Measurements from ENCODE around the gene MME. TPM values are rescaled to one million over a fixed set of nuclear protein-coding genes. Genes with fewer than 3 reads are reported as not detected.
"Not testable (repeated sequence)": the region's sequence is repeated elsewhere in the genome, so short reads cannot be mapped to it uniquely, and the experiment has no call there.

MME gene
- total and polyA plus RNA-seq, 4 donors: 4.1 to 20.7 (median 9.5) TPM

DNA sequence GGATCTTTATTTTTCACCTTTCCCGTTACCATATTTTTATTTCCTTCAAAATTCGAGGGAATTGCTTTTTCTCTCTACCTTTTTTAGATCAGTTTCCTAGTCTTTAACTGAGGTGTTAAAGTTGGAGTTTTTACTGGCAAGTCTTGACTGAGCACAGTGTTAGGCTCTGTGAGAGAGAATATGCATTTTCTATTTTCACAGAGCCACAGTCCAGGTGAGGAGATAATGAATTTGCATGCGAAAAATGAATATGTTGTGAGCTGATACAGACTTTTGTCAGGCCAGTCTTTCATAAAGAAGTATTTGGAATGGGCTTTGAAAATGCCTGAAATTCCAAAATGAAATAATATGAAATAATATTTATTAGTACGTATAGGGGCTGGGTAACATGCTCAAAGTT lies 31.9 kb downstream of the MME start:
- Histone ChIP-seq H3K36me3 (ENCODE audit: control insufficient read depth in 4 of 4, insufficient read depth in 3 of 4, low read depth in 1 of 4, low read length in 3 of 4) (peaks cover 0 to 2% (median 0%) of the 10 kb centered on the region in 4 donors), H3K9me3 (ENCODE audit: control insufficient read depth in 4 of 4, low read length in 3 of 4) (no peaks in the 10 kb centered on the region), H3K9ac (ENCODE audit: low read depth in 1 of 2, low read length in 2 of 2) (no peak overlapping the region), H3K27me3 (ENCODE audit: control insufficient read depth in 4 of 4, insufficient read depth in 4 of 4, low read length in 3 of 4) (no peaks in the 10 kb centered on the region), H3K4me3 (ENCODE audit: low read depth in 1 of 3, low read length in 3 of 3) (no peak overlapping the region), H3K4me1 (ENCODE audit: control insufficient read depth in 4 of 4, insufficient read depth in 4 of 4, low read length in 3 of 4) (no peaks in the 10 kb centered on the region), H3K27ac (ENCODE audit: low read depth in 1 of 2, low read length in 2 of 2) (no peak overlapping the region)
- no peak for DNase-seq (ENCODE audit: low spot score)
- 65% methylated on average over 4 of the region's 4 CpGs for WGBS
- no peak for TF ChIP-seq ATF3 (IDR thresholded peaks at IDR 0.05)
- TF ChIP-seq FOXA2 (IDR thresholded peaks at IDR 0.05): no peak
- TF ChIP-seq GABPA (IDR thresholded peaks at IDR 0.05 in 1 of 2, conservative IDR thresholded peaks at IDR 0.05 in 1 of 2): no peak
- TF ChIP-seq ZBTB33 (IDR thresholded peaks at IDR 0.05): no peak
- no peak for TF ChIP-seq REST (IDR thresholded peaks at IDR 0.05)

DNA sequence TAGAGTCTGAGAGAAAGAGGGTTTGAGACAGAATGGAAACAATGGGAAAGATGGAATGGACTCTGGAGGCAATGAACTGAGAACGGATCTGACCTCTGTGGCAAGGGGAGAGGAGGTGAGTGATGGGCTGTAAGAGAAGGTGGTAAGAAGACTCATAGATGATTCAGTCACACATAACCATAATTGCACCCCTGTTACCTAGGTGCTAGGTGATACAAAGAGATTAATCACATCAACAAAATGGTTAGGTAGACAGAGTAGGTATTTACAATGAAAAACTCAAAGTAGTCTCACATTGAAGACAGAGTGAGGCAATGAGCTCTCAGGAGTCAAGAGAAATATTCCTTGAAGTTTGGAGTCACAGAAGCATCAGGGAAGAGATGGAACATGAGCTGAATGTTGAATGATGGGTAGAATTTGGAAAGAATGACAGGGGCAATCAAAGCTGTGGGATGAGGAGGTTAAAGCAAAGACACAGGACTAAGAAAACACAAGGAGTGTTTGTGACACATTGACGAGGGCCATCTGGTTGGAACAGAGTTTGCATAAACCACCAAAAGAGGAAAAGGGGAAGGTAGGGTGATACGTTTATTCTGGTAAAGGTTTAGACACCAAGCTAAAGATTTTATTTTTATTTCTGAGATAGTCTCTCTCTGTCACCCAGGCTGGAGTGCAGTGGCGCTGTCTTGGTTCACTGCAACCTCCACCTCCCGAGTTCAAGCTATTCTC lies 32.7 kb downstream of the MME start:
- TF ChIP-seq SP1 (IDR thresholded peaks at IDR 0.05): no peak
- no peak for TF ChIP-seq ZBTB33 (IDR thresholded peaks at IDR 0.05)
- no peak for TF ChIP-seq ATF3 (IDR thresholded peaks at IDR 0.05)
- TF ChIP-seq HNF4G (IDR thresholded peaks at IDR 0.05): no peak
- no peak for TF ChIP-seq JUND (IDR thresholded peaks at IDR 0.05)
- TF ChIP-seq TAF1 (conservative IDR thresholded peaks at IDR 0.05): no peak
- TF ChIP-seq RAD21 (IDR thresholded peaks at IDR 0.05): no peak
- no peak for TF ChIP-seq EGR1 (IDR thresholded peaks at IDR 0.05; ENCODE audit: low read depth in 2 of 2)
- TF ChIP-seq FOXA2 (IDR thresholded peaks at IDR 0.05): no peak
- TF ChIP-seq RXRA (IDR thresholded peaks at IDR 0.05): no peak
- no peak for TF ChIP-seq GABPA (IDR thresholded peaks at IDR 0.05 in 1 of 2, conservative IDR thresholded peaks at IDR 0.05 in 1 of 2)
- TF ChIP-seq NR2F2 (IDR thresholded peaks at IDR 0.05): no peak
- no peak for TF ChIP-seq FOXA1 (IDR thresholded peaks at IDR 0.05)
- TF ChIP-seq REST (IDR thresholded peaks at IDR 0.05): no peak
- TF ChIP-seq HNF4A (conservative IDR thresholded peaks at IDR 0.05): no peak
- no peak overlapping the region for H3K27ac ChIP-seq (ENCODE audit: low read depth in 1 of 2, low read length in 2 of 2)
- H3K4me1 ChIP-seq (ENCODE audit: control insufficient read depth in 4 of 4, insufficient read depth in 4 of 4, low read length in 3 of 4): no peaks in the 10 kb centered on the region
- H3K9me3 ChIP-seq (ENCODE audit: control insufficient read depth in 4 of 4, low read length in 3 of 4): no peaks in the 10 kb centered on the region
- H3K27me3 ChIP-seq (ENCODE audit: control insufficient read depth in 4 of 4, insufficient read depth in 4 of 4, low read length in 3 of 4): no peaks in the 10 kb centered on the region
- H3K4me3 ChIP-seq (ENCODE audit: low read depth in 1 of 3, low read length in 3 of 3): no peak overlapping the region
- H3K36me3 ChIP-seq (ENCODE audit: control insufficient read depth in 4 of 4, insufficient read depth in 3 of 4, low read depth in 1 of 4, low read length in 3 of 4): peaks cover 0 to 2% (median under 1%) of the 10 kb centered on the region in 4 donors
- no peak overlapping the region for H3K9ac ChIP-seq (ENCODE audit: low read depth in 1 of 2, low read length in 2 of 2)
- no peak for DNase-seq (ENCODE audit: low spot score)
- WGBS: 87% methylated on average over 5 of the region's 5 CpGs

- not testable (repeated sequence) for H3K4me1 ChIP-seq (ENCODE audit: control insufficient read depth in 4 of 4, insufficient read depth in 4 of 4, low read length in 3 of 4); DNase-seq (ENCODE audit: low spot score); H3K36me3 ChIP-seq (ENCODE audit: control insufficient read depth in 4 of 4, insufficient read depth in 3 of 4, low read depth in 1 of 4, low read length in 3 of 4); H3K27me3 ChIP-seq (ENCODE audit: control insufficient read depth in 4 of 4, insufficient read depth in 4 of 4, low read length in 3 of 4); H3K9ac ChIP-seq (ENCODE audit: low read depth in 1 of 2, low read length in 2 of 2); H3K27ac ChIP-seq (ENCODE audit: low read depth in 1 of 2, low read length in 2 of 2); H3K9me3 ChIP-seq (ENCODE audit: control insufficient read depth in 4 of 4, low read length in 3 of 4); H3K4me3 ChIP-seq (ENCODE audit: low read depth in 1 of 3, low read length in 3 of 3)
- WGBS: 41% methylated on average over 4 of the region's 14 CpGs
Observed at GRCh38 chr3:155124745-155125144, 44.6 kb downstream of the MME start.

Measured in liver (tissue), 9 donors.